ENCODE results near the gene TNP2. TPM values are rescaled to one million over a fixed set of nuclear protein-coding genes. Genes with fewer than 3 reads are reported as not detected.

Gene TNP2
- total RNA-seq = not detected in 2 replicates

DNA sequence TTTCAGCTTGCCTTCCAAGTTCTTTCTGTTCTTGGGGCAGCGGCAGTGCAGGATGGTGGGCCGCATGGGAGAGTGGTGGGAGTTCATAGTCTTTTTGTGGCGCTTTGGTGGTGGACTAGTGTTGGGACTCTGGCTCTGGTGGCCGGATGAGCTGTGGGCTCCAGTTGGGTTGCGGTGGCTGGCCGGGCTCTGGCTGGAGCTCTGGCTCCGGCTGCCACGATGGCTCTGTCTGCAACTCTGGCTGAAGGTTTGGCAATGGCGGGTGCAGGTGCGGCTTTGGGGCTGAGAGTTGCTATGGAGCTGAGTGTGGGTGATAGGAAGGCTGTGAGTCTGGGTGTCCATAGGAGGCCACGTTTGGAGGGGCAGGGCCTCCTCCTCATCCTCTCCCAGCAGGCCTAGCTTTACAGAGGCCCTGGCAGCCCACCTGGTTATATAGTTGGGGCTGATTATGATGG lies at the start of gene TNP2:
Gene TNP2, minus strand, starts transcription at position 405 of the 455 bp plus-strand sequence. Its CDS starts 63 bp downstream, at position 342.
- intact Hi-C loops (cut with micrococcal nuclease) = no loop called here

DNA sequence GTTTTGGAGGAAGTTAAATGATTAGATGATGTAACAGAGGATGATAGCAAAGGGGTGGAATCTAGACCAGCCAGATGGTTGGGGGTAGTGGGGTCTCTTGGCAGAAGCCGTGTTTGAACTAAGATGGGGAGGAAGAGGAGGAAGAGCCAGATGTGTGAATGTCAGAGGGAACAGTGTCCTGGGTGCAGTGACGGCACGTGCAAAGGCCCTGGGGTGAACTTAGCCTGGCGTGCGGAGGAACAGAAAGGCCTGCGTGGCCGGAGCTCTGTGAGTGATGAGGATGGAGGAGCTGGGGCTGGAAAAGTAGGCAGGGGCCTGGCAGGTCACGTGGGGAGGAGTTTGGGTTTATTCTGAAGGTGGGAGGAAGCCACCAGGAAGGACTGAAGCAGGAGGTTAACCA lies 49.7 kb upstream of the TNP2 start:
- intact Hi-C loops (cut with micrococcal nuclease) = no loop called here

DNA sequence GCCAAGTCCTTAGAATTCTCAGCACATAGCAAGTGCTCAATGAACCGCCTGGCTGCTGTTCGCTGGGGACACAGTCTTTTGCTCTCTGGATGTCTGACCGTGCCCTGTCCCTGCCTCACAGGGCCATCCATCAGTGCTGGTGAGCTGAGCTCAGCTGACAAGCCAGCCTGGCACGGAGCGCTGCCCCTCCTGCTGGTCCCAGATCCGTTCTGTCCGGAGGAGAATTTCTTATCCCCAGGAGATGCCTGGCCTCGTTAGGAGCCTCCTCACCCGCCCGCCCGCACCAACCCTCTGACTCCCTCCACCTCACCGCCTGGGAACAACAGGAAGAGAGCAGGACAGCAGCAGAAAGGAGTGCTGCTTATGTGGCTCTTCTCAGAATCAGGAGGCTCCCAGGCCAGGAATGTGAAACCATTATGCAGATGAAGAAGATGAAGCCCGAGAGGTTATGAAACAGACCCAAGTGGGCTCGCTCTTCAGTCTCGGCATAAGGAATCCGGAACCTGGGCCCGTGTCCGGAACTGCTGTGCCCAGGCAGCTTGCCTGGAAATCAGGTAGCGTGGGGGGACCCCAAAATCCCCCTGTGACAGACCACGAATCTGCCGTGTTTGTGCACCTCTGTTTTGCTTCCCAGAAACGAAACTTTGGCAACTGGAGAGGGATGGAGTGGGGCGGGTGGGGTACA lies 47.3 kb upstream of the TNP2 start:
- intact Hi-C loops (cut with micrococcal nuclease) = no loop called here

DNA sequence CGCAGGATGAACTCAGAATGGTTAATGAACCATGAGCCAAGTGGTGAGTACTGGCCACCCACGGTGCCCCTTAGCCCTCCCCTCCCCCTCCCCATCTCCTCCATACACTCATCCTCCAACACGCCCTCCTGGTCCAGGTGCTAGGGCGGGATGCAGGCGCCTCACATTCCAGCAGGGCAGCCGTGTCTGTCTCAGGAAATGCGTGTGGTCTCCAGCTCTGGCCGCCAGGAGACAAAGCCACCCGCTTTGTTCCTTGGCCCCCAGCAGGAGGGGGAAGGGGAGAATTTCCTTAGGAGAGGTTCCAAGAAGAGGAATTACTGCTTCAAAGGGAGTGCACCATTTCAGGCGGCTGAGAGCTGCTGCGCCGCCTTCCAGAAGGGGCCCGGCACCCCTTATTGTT lies 46.4 kb upstream of the TNP2 start:
- intact Hi-C loops (cut with micrococcal nuclease) = no loop called here

DNA sequence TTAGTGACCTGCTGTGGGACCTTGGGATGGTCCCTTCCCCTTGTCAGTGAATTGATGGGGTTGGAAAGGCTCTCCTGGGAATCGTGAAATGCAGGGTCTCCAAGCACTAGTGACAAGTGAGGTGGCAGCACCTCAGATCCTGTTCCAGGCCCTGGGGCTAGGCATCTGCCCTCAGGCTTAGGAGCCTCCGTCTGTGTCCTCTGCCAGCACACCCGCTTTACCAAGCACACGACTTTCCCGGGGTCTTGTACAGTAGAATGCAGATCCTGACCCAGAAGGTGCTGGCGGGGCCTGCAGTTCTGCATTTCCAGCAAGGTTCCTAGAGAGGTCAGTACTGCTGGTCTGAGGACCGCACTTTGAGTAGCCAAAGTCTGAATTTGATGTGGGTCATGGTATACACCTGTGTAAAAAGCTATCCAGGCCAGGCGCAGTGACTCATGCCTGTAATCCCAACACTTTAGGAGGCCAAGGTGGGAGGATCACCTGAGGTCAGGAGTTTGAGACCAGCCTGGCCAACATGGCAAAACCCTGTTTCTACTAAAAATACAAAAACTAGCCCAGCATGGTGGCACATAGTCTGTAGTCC lies 45.3 kb upstream of the TNP2 start:
- intact Hi-C loops (cut with micrococcal nuclease) = loop anchor here (5.0 kb wide), 1 partner anchor 207 kb away; no protein-coding TSS in a partner anchor

DNA sequence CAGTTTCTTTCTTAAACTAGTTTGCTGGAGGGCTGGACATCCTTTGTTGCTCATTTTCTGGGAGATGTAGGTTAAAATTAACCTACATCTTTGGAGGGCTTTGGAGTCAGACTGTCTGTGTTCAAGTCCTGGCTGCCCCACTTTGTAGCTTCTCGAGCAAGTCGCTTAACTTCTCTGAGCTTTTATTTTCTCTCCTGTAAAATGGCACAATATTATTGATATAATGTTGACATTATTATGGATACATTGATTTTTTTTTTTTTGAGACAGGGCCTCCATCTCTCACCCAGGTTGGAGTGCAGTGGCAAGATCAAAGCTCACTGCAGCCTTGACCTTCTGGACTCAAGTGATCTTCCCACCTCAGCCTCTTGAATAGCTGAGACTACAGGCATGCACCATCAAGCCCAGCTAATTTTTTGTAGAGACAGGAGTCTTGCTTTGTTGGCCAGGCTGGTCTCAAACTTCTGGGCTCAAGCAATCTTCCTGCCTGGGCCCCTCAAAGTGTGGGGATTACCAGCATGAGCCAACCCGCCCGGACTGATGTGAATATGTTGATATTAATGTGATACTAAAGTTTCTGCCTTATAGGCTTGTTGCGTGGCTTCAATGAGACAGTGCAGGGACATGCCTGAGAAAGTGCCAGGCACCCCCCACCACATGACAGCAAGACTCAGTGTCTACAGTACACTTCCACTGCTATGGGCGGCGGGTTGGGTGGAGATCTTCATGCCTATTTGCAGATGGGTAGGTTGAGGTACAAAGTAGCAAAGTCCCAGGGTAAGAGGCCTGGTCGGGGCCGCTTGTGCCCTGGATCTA lies 44.6 kb upstream of the TNP2 start:
- intact Hi-C loops (cut with micrococcal nuclease) = loop anchor here (5.0 kb wide), 1 partner anchor 206 kb away; no protein-coding TSS in a partner anchor

DNA sequence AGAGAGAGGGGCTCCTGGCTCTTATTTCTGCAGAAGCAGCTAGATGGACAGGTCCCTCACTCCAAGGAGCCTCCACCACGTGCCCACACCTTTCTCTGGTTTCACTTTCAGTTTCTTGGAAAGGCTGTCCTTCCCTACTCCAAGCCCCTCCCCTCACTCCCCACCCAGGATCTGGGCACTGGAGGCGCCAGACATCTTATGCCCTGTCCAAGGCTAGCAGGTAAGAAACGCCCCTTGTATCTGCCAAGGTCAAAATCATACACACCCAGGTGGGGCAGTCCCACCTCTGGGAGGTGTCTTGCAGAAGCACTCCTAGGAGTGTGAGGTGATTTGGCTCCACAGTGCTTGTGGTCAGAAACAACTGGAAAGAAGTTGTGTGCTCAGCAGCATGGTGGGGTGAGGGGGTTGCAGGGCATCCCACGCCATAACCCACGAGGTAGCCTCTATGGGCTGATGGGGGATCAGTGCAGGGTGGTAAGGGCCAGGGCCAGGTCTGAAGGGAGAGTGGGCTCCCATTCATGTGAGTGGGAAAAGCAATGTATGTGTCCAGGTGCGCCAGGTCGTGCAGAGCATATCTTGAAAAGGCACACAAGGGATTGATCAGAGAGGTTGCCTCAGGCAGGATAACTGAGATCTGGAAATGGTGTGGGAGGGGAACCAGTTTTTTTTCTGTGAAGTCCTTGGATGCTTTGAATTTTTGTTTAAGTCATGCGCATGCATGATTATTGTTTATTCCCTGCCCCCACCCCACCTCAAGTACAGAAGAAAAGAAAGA lies 43.8 kb upstream of the TNP2 start:
- intact Hi-C loops (cut with micrococcal nuclease) = loop anchor here (5.0 kb wide), 1 partner anchor 206 kb away; no protein-coding TSS in a partner anchor

DNA sequence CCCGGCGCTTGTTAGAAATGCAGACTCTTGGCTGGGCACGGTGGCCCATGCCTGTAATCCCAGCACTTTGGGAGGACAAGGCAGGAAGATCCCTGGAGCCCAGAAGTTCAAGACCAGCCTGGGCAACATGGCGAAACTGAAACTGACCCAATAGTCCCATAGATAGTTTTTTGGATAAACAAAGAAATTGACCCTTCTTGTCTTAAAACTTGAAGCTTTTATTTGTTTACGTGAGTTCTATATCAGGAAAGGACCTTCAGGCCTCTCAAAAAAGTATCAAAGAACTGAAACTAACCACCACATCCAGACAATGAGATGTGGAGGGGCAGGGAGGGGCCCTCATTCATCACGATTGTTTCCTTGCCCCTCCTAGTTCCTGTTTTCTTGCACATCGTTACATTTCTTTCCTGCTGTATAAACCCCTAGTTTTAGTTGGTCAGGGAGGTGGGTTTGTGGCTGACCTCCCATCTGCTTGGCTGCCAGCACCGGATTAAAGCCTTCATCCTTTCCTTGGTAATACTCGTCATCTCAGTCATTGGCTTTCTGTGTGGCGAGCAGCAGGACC lies 42.0 kb upstream of the TNP2 start:
- intact Hi-C loops (cut with micrococcal nuclease) = loop anchor here (1.0 to 5.0 kb wide), 7 partner anchors 14 to 204 kb away; partner anchors contain the start of gene RMI2

DNA sequence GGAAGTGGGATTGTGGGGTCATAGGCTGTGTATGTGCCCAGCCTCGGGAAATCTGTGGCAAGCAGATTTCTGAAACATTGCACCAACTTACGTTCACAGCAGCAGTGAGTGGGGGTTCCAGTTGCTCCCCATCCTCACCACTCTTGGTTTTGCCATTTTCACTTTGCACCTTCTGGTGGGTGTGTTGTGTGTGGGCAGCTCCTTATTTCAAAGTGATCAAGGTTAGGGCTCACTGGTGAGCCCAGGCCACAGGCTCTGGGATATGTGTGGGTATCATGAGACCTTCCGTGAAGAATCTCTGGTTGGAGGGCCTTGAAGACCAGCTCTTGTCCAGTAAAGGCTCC lies 41.5 kb upstream of the TNP2 start:
- intact Hi-C loops (cut with micrococcal nuclease) = loop anchor here (2.0 to 5.0 kb wide), 2 partner anchors 78 to 203 kb away; no protein-coding TSS in a partner anchor

DNA sequence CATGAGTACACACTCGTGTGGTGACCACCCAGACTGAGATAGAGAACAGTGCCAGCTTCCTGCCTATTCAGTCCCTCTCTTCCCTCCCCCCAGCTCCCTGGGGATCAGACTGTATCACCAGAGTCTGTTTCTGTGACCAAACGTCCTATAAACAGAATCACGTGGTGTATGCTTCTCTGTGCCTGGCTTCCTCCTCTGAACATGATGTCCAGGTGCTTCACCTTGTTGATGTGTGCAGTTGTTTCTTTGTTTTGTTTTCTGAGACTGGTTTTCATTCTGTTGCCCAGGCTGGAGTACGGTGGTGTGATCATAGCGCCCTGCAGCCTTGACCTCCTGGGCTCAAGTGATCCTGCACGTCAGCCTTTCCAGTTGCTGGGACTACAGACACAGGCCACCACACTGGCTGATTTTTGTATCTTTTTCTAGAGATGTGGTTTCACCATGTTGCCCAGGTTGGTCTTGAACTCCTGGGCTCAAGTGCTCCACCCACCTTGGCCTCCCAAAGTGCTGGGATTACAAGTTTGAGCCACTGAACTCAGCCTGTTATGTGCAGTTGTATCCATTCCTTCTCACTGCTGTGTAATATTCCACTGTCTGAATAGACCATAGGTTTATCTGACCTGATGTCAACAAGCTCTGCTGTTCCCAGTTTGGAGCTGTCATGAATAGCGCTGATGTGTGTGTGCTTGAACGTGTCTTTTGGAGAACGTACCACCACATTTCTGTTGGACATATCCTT lies 40.9 kb upstream of the TNP2 start:
- intact Hi-C loops (cut with micrococcal nuclease) = loop anchor here (2.0 to 5.0 kb wide), 2 partner anchors 77 to 203 kb away; no protein-coding TSS in a partner anchor

DNA sequence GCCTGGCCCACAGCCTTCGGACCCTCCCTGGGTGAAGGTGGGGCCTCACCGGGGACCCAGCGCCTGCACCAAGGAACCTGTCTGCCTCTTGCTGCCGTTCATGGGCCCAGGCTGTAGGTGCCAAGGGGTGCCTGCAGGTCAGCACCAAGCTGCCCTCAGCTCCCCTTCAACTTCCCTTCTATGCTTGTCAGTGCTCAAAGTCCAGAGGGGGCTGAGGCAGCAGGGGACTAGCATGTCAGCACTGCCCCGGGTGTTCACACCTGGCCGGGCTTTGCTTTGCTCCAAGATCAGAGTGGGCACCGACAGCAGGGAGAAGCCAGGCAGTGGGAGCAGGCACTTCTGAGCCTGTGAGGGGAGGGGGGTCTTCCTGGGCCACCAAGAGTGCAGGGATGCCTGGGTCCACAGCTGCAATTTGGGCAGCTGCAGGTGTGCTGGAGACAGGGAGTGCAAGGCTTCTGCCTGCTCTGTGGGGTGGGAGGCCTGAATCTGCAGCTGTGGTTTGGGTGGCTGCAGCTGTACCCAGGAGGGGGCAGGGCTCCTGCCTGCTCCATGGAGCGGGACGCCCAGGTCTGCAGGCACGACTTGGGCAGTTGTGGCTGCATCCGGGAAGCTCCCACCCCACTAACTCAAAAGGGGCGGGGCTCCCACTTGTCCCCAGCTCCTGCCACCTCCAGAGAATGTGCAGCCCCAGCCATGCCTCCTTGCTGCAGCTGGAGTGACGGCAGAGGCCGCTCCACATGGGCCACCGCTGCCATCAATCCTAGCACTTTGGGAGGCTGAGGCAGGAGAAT lies 39.6 kb upstream of the TNP2 start:
- intact Hi-C loops (cut with micrococcal nuclease) = no loop called here

DNA sequence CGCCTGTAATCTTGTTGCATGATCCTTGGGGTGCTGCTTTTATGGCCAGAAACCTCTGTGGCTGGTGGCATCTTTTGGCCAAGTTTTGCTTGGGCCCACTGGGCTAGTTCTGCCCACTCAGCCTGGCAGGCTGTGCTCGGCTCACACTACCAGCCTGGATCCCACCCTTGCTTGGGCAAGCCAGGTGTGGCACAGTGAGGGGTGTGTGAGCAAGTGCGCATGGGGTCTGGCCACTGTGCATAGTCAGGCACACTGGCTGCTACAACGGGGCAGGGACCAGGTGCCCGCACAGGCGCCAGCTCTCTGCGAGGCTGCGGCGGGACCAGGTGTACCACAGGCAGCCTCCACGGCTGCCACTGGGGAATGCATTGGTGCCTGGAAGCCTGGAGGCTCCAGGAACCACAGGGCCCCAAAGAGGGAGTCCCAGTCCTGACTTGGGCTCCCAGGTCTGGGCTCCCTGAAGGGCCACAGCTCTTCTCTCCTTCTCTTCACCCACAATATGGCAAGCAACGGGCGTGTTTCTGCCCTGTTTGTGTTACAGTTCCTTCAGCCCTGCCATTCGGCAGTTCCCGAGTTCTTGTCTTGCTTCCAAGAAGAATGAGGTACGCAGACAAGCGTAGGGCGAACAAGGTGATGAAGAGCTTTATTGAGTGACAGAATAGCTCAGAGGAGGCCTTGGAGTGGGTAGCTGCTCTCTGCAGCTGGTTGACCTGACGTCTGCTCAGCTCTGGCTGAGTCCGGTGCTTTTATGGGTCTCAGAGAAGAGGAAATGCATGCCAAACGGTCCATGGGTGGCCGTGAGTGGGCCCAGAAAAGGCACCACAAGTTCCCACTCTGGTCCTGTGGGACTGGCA lies 38.7 kb upstream of the TNP2 start:
- intact Hi-C loops (cut with micrococcal nuclease) = no loop called here

DNA sequence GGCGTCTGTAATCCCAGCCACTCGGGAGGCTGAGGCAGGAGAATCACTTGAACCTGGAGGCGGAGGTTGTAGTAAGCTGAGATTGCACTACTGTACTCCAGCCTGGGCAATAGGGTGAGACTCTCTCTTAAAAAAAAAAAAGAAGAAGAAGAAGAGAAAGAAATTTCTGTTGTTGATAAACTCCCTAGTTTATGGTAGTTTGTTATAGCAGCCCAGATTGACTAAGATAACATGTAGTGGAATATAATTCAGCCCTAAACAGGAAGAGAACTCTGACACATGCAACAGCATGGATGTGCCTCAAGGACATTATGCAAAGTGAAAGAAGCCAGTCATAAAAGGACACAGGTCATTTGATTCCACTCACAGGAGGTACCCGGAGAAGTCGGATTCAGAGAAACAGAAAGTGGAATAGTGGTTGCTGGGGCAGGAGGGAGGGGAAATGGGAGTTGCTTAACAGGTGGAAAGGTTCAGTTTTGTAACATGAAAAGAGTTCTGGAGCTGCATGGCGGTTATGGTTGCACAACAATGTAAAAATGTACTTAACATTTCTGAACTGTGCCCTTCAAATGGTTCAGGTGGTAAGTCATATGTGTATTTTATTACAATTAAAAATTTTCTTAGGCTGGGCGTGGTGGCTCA lies 38.0 kb upstream of the TNP2 start:
- intact Hi-C loops (cut with micrococcal nuclease) = no loop called here

DNA sequence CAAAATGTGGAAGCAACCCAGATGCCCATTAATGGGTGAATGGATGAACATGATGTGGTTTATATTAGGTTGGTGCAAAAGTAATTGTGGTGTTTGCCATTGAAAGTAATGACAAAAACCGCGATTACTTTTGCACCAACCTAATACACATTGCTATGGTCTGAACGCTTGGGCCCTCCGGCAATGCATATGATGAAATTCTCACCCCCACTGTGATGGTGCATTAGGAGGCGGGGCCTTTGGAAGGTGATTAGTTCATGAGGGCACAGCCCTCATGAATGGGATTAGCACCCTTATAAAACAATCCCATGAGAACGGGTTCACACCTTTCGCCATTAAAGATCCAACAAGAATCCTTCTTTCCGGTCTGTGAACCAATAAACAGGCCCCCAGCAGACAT lies 37.3 kb upstream of the TNP2 start:
- intact Hi-C loops (cut with micrococcal nuclease) = no loop called here

DNA sequence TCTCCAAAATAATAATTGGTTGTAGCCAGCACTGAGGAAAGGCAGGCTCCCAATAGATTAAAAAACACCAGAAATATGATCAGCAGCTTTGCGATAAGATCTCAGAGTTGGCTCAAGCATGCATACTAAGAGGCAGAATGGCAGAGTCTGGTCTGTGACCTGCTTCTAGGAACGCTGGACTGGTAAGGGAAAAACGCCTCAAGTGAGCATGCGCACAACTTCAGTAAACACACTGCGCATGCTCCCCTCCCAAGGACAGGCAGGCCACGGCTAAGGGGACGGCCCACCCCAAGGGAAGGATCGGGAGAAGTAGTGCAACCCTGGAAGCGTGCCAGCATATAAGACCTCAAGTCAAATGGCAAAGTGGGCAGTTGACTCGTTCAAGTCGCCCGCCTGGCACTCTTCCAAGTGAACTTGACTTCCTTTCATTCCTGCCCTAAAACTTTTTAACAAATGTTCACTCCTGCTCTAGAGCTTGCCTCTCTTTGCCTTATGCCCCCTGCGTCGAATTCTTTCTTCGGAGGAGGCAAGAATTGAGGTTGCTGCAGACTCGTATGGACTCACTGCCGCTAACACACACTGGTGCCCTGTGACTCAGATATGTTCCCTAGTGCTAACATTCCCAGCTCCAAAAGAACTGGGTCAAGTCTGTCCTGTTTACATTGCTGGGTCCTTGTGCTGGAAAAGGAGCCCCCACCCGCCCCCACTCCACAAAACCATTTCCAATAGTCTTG lies 34.4 kb upstream of the TNP2 start:
- intact Hi-C loops (cut with micrococcal nuclease) = no loop called here

DNA sequence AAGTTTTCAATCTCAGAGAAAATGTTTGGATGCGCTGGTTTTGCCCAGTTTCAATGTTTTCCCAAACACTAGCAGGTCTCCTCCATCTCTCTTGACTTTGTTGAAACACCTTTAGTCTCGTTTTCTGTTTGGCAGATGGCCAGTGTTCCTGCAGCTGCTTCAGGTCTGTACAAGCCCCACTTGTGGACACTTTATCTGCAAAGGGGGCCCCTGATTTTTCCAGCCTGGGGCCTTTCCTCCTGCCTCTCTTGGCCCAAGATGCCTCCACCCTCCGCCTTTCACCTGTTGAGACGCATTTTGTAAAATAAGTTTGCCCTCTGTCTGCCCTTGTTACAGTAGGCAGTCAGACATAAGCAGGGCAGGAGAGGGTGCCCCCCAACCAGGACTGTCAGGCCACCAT lies 33.9 kb upstream of the TNP2 start:
- intact Hi-C loops (cut with micrococcal nuclease) = no loop called here

Data from T-helper 1 cell treated with Interleukin-12 subunit alpha and Interleukin-12 subunit beta and Interleukin-4 antibody, amounts not matched to agents 30 ng/mL and 1 ng/mL, for 36 hours (primary cell).